H1 (cell line): ENCODE measurements around the gene FOSB. TPM values are rescaled to one million over a fixed set of nuclear protein-coding genes. Genes with fewer than 3 reads are reported as not detected.

ENCODE experiments used
- CTCF ChIA-PET: fragments of 300-600 bp; sonication (Branson Sonifier 250); formaldehyde crosslinking; loops from one replicate; lab custom pipeline; 2021; ENCODE audit not compliant: partially characterized antibody; lab: Charles Lee
- POLR2A ChIA-PET: fragments of 300-600 bp; sonication (Branson Sonifier 250); formaldehyde crosslinking; loops from one replicate; lab custom pipeline; 2021; ENCODE audit warnings: inconsistent platforms; ENCODE audit not compliant: partially characterized antibody; lab: Charles Lee
- DNase-seq, 2 experiments: peaks; one replicate each; pipeline versions ENCODE4 v3.0.0 to v3.0.0-alpha.2; 2010 to 2022; ENCODE audit warnings: low spot score in 2 of 2, low read depth in 1 of 2, mixed read lengths in 1 of 2
- FAIRE-seq: peaks from 2 replicates; lab custom pipeline; 2011; peaks lifted over from hg19 to GRCh38; lab: Jason Lieb, UNC
- H2AFZ ChIP-seq: 2 replicates; pipeline ENCODE4 v1.8.1; 2012; ENCODE audit warnings: low read length, inconsistent platforms
- H2AK5ac ChIP-seq: 2 replicates; pipeline ENCODE4 v1.6.1; 2013; ENCODE audit warnings: low read depth, low read length
- H2BK120ac ChIP-seq: replicated peaks from 2 replicates; pipeline ENCODE3; 2013; ENCODE audit warnings: low read depth, low read length, inconsistent platforms
- H2BK12ac ChIP-seq: 2 replicates; pipeline ENCODE4 v1.6.1; 2013; ENCODE audit warnings: low read depth, low read length
- H2BK15ac ChIP-seq: 2 replicates; pipeline ENCODE4 v1.6.1; 2013; ENCODE audit warnings: low read length
- H2BK20ac ChIP-seq: 2 replicates; pipeline ENCODE4 v1.6.1; 2013; ENCODE audit warnings: low read length
- H2BK5ac ChIP-seq: 2 replicates; pipeline ENCODE4 v1.6.1; 2013; ENCODE audit warnings: low read depth, low read length
- H3K14ac ChIP-seq: 2 replicates; pipeline ENCODE4 v1.6.1; 2013; ENCODE audit warnings: inconsistent platforms; ENCODE audit not compliant: insufficient read length
- H3K18ac ChIP-seq: 2 replicates; pipeline ENCODE4 v1.6.1; 2013; ENCODE audit warnings: low read length; ENCODE audit errors: extremely low read depth
- H3K23ac ChIP-seq: 2 replicates; pipeline ENCODE4 v1.6.1; 2013; ENCODE audit warnings: inconsistent platforms; ENCODE audit not compliant: insufficient read length
- H3K23me2 ChIP-seq: 2 replicates; pipeline ENCODE4 v1.6.1; 2013; ENCODE audit warnings: low read depth, low read length
- H3K27ac ChIP-seq: 2 replicates; pipeline ENCODE4 v1.6.1; 2011; ENCODE audit warnings: low read depth, low read length, inconsistent platforms
- H3K27me3 ChIP-seq, 4 experiments: replicated peaks in 1 of 4; 1 replicate in 1 of 4; 2 replicates in 3 of 4; pipeline versions ENCODE4 v1.6.1 to v1.8.1; 2011 to 2013; ENCODE audit warnings: low read length in 3 of 4, mild to moderate bottlenecking in 3 of 4, inconsistent platforms in 2 of 4, mixed read lengths in 2 of 4, moderate library complexity in 1 of 4; ENCODE audit not compliant: control insufficient read depth in 3 of 4, insufficient read depth in 3 of 4; ENCODE audit errors: extremely low read depth in 1 of 4
- H3K36me3 ChIP-seq, 4 experiments: 2 replicates each; pipeline versions ENCODE4 v1.6.1 to v1.8.1; 2011 to 2013; ENCODE audit warnings: mild to moderate bottlenecking in 4 of 4, low read length in 3 of 4, moderate library complexity in 2 of 4, control low read depth in 1 of 4, inconsistent platforms in 1 of 4; ENCODE audit not compliant: insufficient read depth in 4 of 4, control insufficient read depth in 2 of 4
- H3K4ac ChIP-seq: replicated peaks from 2 replicates; pipeline ENCODE3; 2013; ENCODE audit warnings: low read length, low read depth, mixed read lengths, inconsistent platforms; ENCODE audit not compliant: insufficient read length
- H3K4me1 ChIP-seq, 4 experiments: replicated peaks in 1 of 4; 1 replicate in 1 of 4; 2 replicates in 3 of 4; pipeline versions ENCODE4 v1.6.1 to v1.8.1; 2011 to 2013; ENCODE audit warnings: low read length in 3 of 4, inconsistent platforms in 2 of 4, mixed read lengths in 1 of 4; ENCODE audit not compliant: insufficient read depth in 4 of 4, control insufficient read depth in 3 of 4
- H3K4me2 ChIP-seq, 2 experiments: 2 replicates each; pipeline versions ENCODE4 v1.6.1 to v1.8.1; 2011 to 2013; ENCODE audit warnings: low read depth in 2 of 2, low read length in 2 of 2, control low read depth in 1 of 2, inconsistent platforms in 1 of 2, mild to moderate bottlenecking in 1 of 2; ENCODE audit not compliant: insufficient read depth in 1 of 2
- H3K4me3 ChIP-seq, 4 experiments: fragments of 200-600, 300-600 bp in 1 of 4; sonication (generic), shearing (Covaris generic), sonication (Bioruptor Twin) in 1 of 4; 2 replicates each; pipeline versions ENCODE4 v1.5.1 to v1.8.1; 2011 to 2016; ENCODE audit warnings: low read length in 4 of 4, low read depth in 3 of 4, control low read depth in 2 of 4, inconsistent platforms in 2 of 4, mild to moderate bottlenecking in 2 of 4, mixed read lengths in 1 of 4, moderate library complexity in 1 of 4; ENCODE audit not compliant: insufficient read depth in 2 of 4; ENCODE audit errors: extremely low read depth in 1 of 4
- H3K56ac ChIP-seq: replicated peaks from 2 replicates; pipeline ENCODE3; 2013; ENCODE audit warnings: low read depth, mild to moderate bottlenecking, mixed read lengths, low read length, inconsistent platforms; ENCODE audit not compliant: insufficient read length
- H3K79me1 ChIP-seq: 2 replicates; pipeline ENCODE4 v1.6.1; 2013; ENCODE audit warnings: low read depth, low read length, control low read depth
- H3K79me2 ChIP-seq, 2 experiments: 2 replicates each; pipeline versions ENCODE4 v1.6.1 to v1.8.1; 2012 to 2013; ENCODE audit warnings: low read length in 2 of 2, mild to moderate bottlenecking in 2 of 2, inconsistent platforms in 1 of 2; ENCODE audit not compliant: insufficient read depth in 2 of 2, control insufficient read depth in 1 of 2
- H3K9ac ChIP-seq, 4 experiments: replicated peaks in 1 of 4; 1 replicate in 1 of 4; 2 replicates in 3 of 4; pipeline versions ENCODE4 v1.6.1 to v1.8.1; 2011 to 2013; ENCODE audit warnings: low read depth in 3 of 4, low read length in 3 of 4, control low read depth in 2 of 4, mild to moderate bottlenecking in 2 of 4, moderate library complexity in 2 of 4, inconsistent platforms in 1 of 4; ENCODE audit errors: extremely low read depth in 1 of 4
- H3K9me3 ChIP-seq, 2 experiments: 2 replicates each; pipeline versions ENCODE4 v1.6.1 to v1.8.1; 2012 to 2013; ENCODE audit warnings: mild to moderate bottlenecking in 2 of 2, moderate library complexity in 2 of 2, control low read depth in 1 of 2, inconsistent platforms in 1 of 2, low read depth in 1 of 2, low read length in 1 of 2, mixed read lengths in 1 of 2; ENCODE audit not compliant: insufficient read depth in 2 of 2
- H4K20me1 ChIP-seq, 2 experiments: replicated peaks in 1 of 2; 2 replicates each; pipeline versions ENCODE3 to v1.8.1; 2011 to 2013; ENCODE audit warnings: inconsistent platforms in 2 of 2, low read length in 2 of 2, mild to moderate bottlenecking in 1 of 2; ENCODE audit not compliant: insufficient read depth in 2 of 2, control insufficient read depth in 1 of 2
- H4K5ac ChIP-seq: 2 replicates; pipeline ENCODE4 v1.6.1; 2013; ENCODE audit warnings: low read length, low read depth, mixed read lengths, inconsistent platforms; ENCODE audit not compliant: insufficient read length
- H4K8ac ChIP-seq: 2 replicates; pipeline ENCODE4 v1.8.0; 2013; ENCODE audit warnings: mild to moderate bottlenecking, moderate library complexity, low read length, inconsistent platforms; ENCODE audit not compliant: insufficient read depth; ENCODE audit errors: extremely low read depth
- H4K91ac ChIP-seq: replicated peaks from 2 replicates; pipeline ENCODE3; 2013; ENCODE audit warnings: low read length, mixed read lengths, inconsistent platforms; ENCODE audit not compliant: insufficient read length
- FOSL1 ChIP-seq: IDR thresholded peaks from 2 replicates; pipeline ENCODE4 v1.6.1; 2011; ENCODE audit warnings: mild to moderate bottlenecking, low read depth, low read length, moderate library complexity; ENCODE audit not compliant: insufficient read depth
- SP4 ChIP-seq: IDR thresholded peaks from 2 replicates; pipeline ENCODE4 v1.6.1; 2012; ENCODE audit warnings: low read length, inconsistent platforms
- WGBS, 2 experiments: shearing (Covaris generic) in 1 of 2; methylation state at CpG; one replicate each; pipeline versions ENCODE4 v1.1.6 to v1.1.7; 2013 to 2015; ENCODE audit warnings: low lambda C conversion rate in 2 of 2, mixed read lengths in 2 of 2, inconsistent platforms in 1 of 2, low coverage in 1 of 2, missing lambda C conversion rate in 1 of 2; ENCODE audit not compliant: insufficient replicate concordance in 2 of 2, insufficient coverage in 1 of 2, insufficient read length in 1 of 2; ENCODE audit errors: extremely low coverage in 1 of 2, missing lambda C conversion rate in 1 of 2; 5-methylcytosine and 5-hydroxymethylcytosine counted together
- polyA plus RNA-seq, 7 experiments: library from polyadenylated mRNA; depleted of rRNA in 3 of 7; stranded (reverse) in 5 of 7; unstranded in 2 of 7; fragments of >200 nt in 5 of 7; fragments of 200-250 nt in 2 of 7; gene quantifications; 1 replicate in 5 of 7; 2 replicates in 1 of 7; 4 replicates in 1 of 7; pipeline versions ENCODE4 v1.2.1 to v1.2.3, GENCODE V29; 2011 to 2013; ENCODE audit warnings: missing spikeins in 2 of 7, mixed read lengths in 2 of 7
- total RNA-seq: library from RNA; stranded (reverse); fragmentation: NEBNext Ultra II Directional; extraction: Animal tissue kit (Norgen Biotek cat#: 25700); gene quantifications from 2 replicates; pipeline ENCODE4 v1.2.1, GENCODE V29; 2021

FOSB gene
- total and polyA plus RNA-seq, 2 of the 8 experiments (the other 6 are each of a cell fraction or from before 2014, with no cell fraction given), result 0.44 to 2.7 TPM

DNA sequence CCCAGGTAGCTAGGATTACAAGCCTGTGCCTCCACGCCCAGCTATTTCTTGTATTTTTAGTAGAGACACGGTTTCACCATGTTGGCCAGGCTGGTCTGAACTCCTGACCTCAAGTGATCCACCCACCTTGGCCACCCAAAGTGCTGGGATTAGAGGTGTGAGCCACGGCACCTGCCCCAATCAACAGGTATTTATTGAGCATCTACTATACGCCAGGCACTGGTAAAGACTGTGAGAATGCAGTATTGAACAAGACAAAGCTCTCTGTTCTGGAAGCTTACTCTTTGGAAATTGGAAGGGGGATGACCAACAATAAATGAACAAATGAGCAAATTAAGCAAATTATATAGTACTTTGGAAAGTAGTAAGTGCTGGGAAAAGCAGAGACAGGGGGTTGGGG lies 22.7 kb upstream of the FOSB start:
- Histone ChIP-seq H3K9ac (no peak overlapping the region), H3K36me3 (no peaks in the 10 kb centered on the region), H3K23me2 (peaks cover 14% of the 10 kb centered on the region), H4K8ac (no peak overlapping the region), H3K14ac (no peak overlapping the region), H3K79me2 (no peaks in the 10 kb centered on the region), H3K4me1 (peaks cover 6 to 21% (median 12%) of the 10 kb centered on the region in 4 experiments), H3K18ac (no peak overlapping the region), H3K4me2 (peak overlapping the region in 1 of 2 experiments; percentile 77; a peak in 2 of 4 replicates), H2BK15ac (no peak overlapping the region), H2BK120ac (no peak overlapping the region), H3K27ac (no peak overlapping the region), H3K27me3 (peaks cover 0 to 7% (median 6%) of the 10 kb centered on the region in 4 experiments; a peak in 5 of 7 replicates), H3K56ac (no peak overlapping the region), H4K91ac (no peak overlapping the region), H3K79me1 (no peaks in the 10 kb centered on the region), H2BK20ac (no peak overlapping the region), H4K5ac (no peak overlapping the region), H2BK12ac (peak overlapping the region; percentile 98; the same call in 1 of the 2 replicates), H2AK5ac (peak overlapping the region; percentile 82; the same call in 1 of the 2 replicates), H2AFZ (no peak overlapping the region), H3K23ac (no peak overlapping the region), H3K4me3 (no peak overlapping the region), H4K20me1 (no peaks in the 10 kb centered on the region), H3K4ac (no peak overlapping the region), H2BK5ac (no peak overlapping the region), H3K9me3 (no peaks in the 10 kb centered on the region)
- WGBS, 2 experiments, result 77% methylated on average over 4 of the region's 4 CpGs; no CpG with 5 or more reads in 1 of the 2 experiments
- POLR2A ChIA-PET, result interaction anchor here (0.6 to 1.9 kb wide), 10 partner anchors 8 to 195 kb away, joined by 3 to 12 read pairs (median 4); partner anchors contain the start of genes FOSB and RTN2
- TF ChIP-seq SP4 (no peak), FOSL1 (no peak)
- DNase-seq (no peak), FAIRE-seq (no peak)
- CTCF ChIA-PET, result interaction anchor here (0.5 to 6.3 kb wide), 10 partner anchors 12 to 1440 kb away, joined by 3 to 145 read pairs (median 8); partner anchors contain the start of genes FOSB and SIX5
